Measurements from ENCODE around the gene ZNF778. TPM values are rescaled to one million over a fixed set of nuclear protein-coding genes. Genes with fewer than 3 reads are reported as not detected.

ZNF778 gene
- total RNA-seq, 1 experiment from 2014 or later: 15.3 TPM

GRCh38 chr16:89173174-89173921 is 44.2 kb upstream of the ZNF778 start:
- Mint-ChIP-seq H3K36me3 (ENCODE audit: insufficient read depth, unreplicated experiment) (peaks cover 15% of the 10 kb centered on the region), H3K4me1 (ENCODE audit: low read depth, unreplicated experiment) (peaks cover 10% of the 10 kb centered on the region), H3K27ac (ENCODE audit: unreplicated experiment) (no peak overlapping the region), H3K27me3 (ENCODE audit: unreplicated experiment) (peaks cover 65% of the 10 kb centered on the region), H3K9me3 (ENCODE audit: low read depth, unreplicated experiment) (no peaks in the 10 kb centered on the region), H3K4me3 (ENCODE audit: low read depth, unreplicated experiment) (no peak overlapping the region)
- intact Hi-C loops (cut with micrococcal nuclease; ENCODE audit: unreplicated experiment): no loop called here
- no peak for DNase-seq
- no peak for TF ChIP-seq CTCF (IDR thresholded peaks at IDR 0.05; ENCODE audit: unreplicated experiment)
- no TSS peak for BruUV-seq (replicated peaks)
- CTCF ChIA-PET: interaction anchor here (0.6 to 1.0 kb wide), 2 partner anchors 19 to 652 kb away, joined by 4 read pairs; no protein-coding TSS in a partner anchor

GRCh38 chr16:89174055-89174827 is 43.3 kb upstream of the ZNF778 start:
- Mint-ChIP-seq H3K27me3 (ENCODE audit: unreplicated experiment) (peaks cover 56% of the 10 kb centered on the region), H3K9me3 (ENCODE audit: low read depth, unreplicated experiment) (no peaks in the 10 kb centered on the region), H3K4me3 (ENCODE audit: low read depth, unreplicated experiment) (no peak overlapping the region), H3K27ac (ENCODE audit: unreplicated experiment) (no peak overlapping the region), H3K36me3 (ENCODE audit: insufficient read depth, unreplicated experiment) (peaks cover 15% of the 10 kb centered on the region), H3K4me1 (ENCODE audit: low read depth, unreplicated experiment) (peaks cover 10% of the 10 kb centered on the region)
- DNase-seq: no peak
- no peak for TF ChIP-seq CTCF (IDR thresholded peaks at IDR 0.05; ENCODE audit: unreplicated experiment)
- no TSS peak for BruUV-seq (replicated peaks)
- CTCF ChIA-PET: interaction anchor here (0.6 to 1.0 kb wide), 3 partner anchors 9 to 653 kb away, joined by 4 read pairs; no protein-coding TSS in a partner anchor
- intact Hi-C loops (cut with micrococcal nuclease; ENCODE audit: unreplicated experiment): no loop called here

- BruUV-seq (replicated peaks): no TSS peak
- Mint-ChIP-seq H3K27me3 (ENCODE audit: unreplicated experiment) (peaks cover 54% of the 10 kb centered on the region), H3K4me1 (ENCODE audit: low read depth, unreplicated experiment) (peaks cover 10% of the 10 kb centered on the region), H3K36me3 (ENCODE audit: insufficient read depth, unreplicated experiment) (peaks cover 15% of the 10 kb centered on the region), H3K27ac (ENCODE audit: unreplicated experiment) (no peak overlapping the region), H3K4me3 (ENCODE audit: low read depth, unreplicated experiment) (no peak overlapping the region), H3K9me3 (ENCODE audit: low read depth, unreplicated experiment) (no peaks in the 10 kb centered on the region)
- TF ChIP-seq CTCF (IDR thresholded peaks at IDR 0.05; ENCODE audit: unreplicated experiment): no peak
- intact Hi-C loops (cut with micrococcal nuclease; ENCODE audit: unreplicated experiment): no loop called here
- no peak for DNase-seq
- CTCF ChIA-PET: interaction anchor here (0.6 kb wide), 1 partner anchor 8 kb away, joined by 4 read pairs; no protein-coding TSS in a partner anchor
Measured at GRCh38 chr16:89174877-89175276, 42.6 kb upstream of the ZNF778 start.

GRCh38 chr16:89175280-89176146 is 42.0 kb upstream of the ZNF778 start:
- Mint-ChIP-seq H3K9me3 (ENCODE audit: low read depth, unreplicated experiment) (no peaks in the 10 kb centered on the region), H3K27me3 (ENCODE audit: unreplicated experiment) (peaks cover 48% of the 10 kb centered on the region), H3K4me1 (ENCODE audit: low read depth, unreplicated experiment) (peaks cover 6% of the 10 kb centered on the region), H3K27ac (ENCODE audit: unreplicated experiment) (no peak overlapping the region), H3K4me3 (ENCODE audit: low read depth, unreplicated experiment) (no peak overlapping the region), H3K36me3 (ENCODE audit: insufficient read depth, unreplicated experiment) (peaks cover 12% of the 10 kb centered on the region)
- no peak for DNase-seq
- intact Hi-C loops (cut with micrococcal nuclease; ENCODE audit: unreplicated experiment): no loop called here
- BruUV-seq (replicated peaks): no TSS peak
- CTCF ChIA-PET: interaction anchor here (0.5 kb wide), 1 partner anchor 474 kb away, joined by 6 read pairs; no protein-coding TSS in a partner anchor
- TF ChIP-seq CTCF (IDR thresholded peaks at IDR 0.05; ENCODE audit: unreplicated experiment): no peak
